ENCODE results near the gene HOMER1. TPM values are rescaled to one million over a fixed set of nuclear protein-coding genes. Genes with fewer than 3 reads are reported as not detected.
A peak's percentile ranks its signal among the peaks of the same experiment; 100 is the strongest.

The HOMER1 gene, protein sequence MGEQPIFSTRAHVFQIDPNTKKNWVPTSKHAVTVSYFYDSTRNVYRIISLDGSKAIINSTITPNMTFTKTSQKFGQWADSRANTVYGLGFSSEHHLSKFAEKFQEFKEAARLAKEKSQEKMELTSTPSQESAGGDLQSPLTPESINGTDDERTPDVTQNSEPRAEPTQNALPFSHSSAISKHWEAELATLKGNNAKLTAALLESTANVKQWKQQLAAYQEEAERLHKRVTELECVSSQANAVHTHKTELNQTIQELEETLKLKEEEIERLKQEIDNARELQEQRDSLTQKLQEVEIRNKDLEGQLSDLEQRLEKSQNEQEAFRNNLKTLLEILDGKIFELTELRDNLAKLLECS
- 0.20 TPM for polyA plus RNA-seq (2012; ENCODE audit: insufficient read depth, insufficient read length, low read depth)

DNA sequence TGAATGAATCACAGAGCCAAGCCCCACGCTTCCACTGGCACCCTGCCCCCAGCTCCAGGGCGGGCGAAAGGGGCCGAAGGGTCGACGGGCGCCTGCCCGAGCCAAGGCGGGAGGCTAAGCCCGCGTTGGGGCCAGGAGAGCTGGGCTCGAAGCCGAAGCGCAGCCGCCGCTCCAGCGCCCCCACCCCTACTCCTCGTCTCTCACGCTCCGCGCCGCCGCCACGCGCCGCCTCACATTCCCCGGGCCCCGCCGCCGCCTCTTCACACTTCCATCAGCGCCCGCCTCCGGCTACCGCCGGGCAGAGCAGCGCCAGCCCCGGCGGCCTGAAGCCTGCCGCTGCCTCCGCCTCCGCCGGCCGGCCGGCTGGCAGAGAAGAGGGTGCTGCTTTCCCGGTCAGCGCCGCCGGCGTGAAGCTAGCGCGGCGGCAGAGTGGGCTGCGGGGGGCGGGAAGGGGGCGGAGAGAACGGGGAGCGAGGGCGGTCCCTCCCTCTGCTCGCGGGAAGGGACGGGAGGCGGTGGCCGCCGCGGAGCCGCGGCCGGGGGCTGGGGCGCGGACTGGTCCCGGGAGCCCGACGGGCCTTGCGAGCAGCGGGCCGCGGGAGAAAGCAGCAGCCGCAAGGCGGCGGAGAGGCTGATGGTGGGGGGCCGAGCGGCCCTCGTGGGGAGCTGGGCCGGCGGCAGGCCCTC lies at the start of gene HOMER1:
TSS of gene HOMER1 (minus strand) at position 431 of the 687 bp plus-strand sequence. CDS start 1,360 bp downstream, outside the sequence.
- H3K4me1 ChIP-seq, result no peaks in the 10 kb centered on the region

DNA sequence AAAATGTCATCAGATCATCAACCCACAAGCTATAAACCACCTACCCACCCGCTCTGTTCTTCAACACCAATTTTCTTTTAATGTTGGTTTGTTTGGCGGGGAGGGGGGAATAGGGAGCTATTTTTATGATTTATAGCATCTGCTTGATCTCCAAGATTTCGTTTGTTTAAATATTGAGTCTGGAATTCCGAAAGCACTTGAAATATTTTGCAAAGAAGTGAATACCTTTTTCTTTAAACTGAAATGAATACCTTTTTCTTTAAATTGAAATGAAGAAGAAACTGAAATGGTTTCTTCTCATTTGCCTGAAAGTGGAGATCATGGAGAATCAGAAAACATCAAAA lies 49.3 kb upstream of the HOMER1 start:
- H3K4me3 ChIP-seq (ENCODE audit: low read depth, low read length), result no peak overlapping the region
- H3K27me3 ChIP-seq, result peaks cover 49% of the 10 kb centered on the region
- DNase-seq, result no peak
- no peaks in the 10 kb centered on the region for H3K4me1 ChIP-seq
- no peaks in the 10 kb centered on the region for H3K36me3 ChIP-seq
- TF ChIP-seq, protein P1, sequence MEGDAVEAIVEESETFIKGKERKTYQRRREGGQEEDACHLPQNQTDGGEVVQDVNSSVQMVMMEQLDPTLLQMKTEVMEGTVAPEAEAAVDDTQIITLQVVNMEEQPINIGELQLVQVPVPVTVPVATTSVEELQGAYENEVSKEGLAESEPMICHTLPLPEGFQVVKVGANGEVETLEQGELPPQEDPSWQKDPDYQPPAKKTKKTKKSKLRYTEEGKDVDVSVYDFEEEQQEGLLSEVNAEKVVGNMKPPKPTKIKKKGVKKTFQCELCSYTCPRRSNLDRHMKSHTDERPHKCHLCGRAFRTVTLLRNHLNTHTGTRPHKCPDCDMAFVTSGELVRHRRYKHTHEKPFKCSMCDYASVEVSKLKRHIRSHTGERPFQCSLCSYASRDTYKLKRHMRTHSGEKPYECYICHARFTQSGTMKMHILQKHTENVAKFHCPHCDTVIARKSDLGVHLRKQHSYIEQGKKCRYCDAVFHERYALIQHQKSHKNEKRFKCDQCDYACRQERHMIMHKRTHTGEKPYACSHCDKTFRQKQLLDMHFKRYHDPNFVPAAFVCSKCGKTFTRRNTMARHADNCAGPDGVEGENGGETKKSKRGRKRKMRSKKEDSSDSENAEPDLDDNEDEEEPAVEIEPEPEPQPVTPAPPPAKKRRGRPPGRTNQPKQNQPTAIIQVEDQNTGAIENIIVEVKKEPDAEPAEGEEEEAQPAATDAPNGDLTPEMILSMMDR (IDR thresholded peaks at IDR 0.05; ENCODE audit: low read depth, low read length), result no peak
- H3K9me3 ChIP-seq, result no peaks in the 10 kb centered on the region

More for the DNA sequence above, at the start of gene HOMER1:
- peak; percentile 87 for DNase-seq
- no peaks in the 10 kb centered on the region for H3K9me3 ChIP-seq
- H3K36me3 ChIP-seq, result no peaks in the 10 kb centered on the region
- H3K4me3 ChIP-seq (ENCODE audit: low read depth, low read length), result peak within 1 kb of the TSS; percentile 61
- TF ChIP-seq, protein P1 (IDR thresholded peaks at IDR 0.05; ENCODE audit: low read depth, low read length), result no peak
- H3K27me3 ChIP-seq, result peaks cover 45% of the 10 kb centered on the region

DNA sequence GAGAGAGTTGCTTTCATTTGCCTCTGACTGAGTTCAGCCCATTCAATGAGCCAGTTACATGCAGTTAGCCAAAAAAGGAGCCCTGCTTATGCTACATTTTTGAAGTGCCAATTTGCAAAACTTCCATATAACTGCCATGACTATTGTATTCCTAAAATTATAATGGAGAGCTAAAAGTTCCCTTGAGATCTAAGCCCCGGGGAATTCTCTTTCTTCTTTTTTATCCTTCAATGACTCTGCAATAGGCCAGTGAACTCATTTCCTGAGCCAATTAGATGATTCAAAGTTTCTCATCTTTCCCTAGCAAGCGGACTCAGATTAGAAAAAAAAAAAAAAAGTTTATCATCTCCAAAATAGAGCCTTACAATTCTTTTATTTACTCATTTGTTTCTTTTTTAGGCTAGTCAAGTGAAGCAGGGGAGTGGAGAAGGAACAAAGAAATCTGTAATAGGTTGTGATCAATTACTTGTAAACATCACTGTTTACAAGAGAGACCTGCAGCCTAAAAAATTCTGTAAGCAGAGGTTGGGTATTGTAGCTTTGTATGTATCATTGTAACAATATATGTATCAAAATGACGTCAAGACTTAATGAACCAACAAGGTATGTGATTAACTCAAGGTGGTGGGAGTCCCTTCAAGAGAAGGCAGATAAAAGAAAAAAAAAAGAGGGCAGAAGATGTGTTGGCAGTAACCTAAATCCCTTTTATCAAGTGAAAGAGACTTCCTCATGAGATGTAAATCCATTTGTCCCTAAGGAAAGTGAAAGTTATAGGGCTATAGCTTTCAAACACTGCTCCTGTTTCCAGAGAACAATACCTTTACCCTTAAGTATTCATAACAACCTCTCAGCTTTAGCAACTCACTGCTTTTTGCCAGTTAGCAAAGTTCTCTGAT lies 48.7 kb upstream of the HOMER1 start:
- Histone ChIP-seq H3K36me3 (no peaks in the 10 kb centered on the region), H3K4me3 (ENCODE audit: low read depth, low read length) (no peak overlapping the region), H3K9me3 (no peaks in the 10 kb centered on the region), H3K4me1 (no peaks in the 10 kb centered on the region), H3K27me3 (peaks cover 44% of the 10 kb centered on the region)
- no peak for DNase-seq
- TF ChIP-seq, protein P1 (IDR thresholded peaks at IDR 0.05; ENCODE audit: low read depth, low read length), result no peak

DNA sequence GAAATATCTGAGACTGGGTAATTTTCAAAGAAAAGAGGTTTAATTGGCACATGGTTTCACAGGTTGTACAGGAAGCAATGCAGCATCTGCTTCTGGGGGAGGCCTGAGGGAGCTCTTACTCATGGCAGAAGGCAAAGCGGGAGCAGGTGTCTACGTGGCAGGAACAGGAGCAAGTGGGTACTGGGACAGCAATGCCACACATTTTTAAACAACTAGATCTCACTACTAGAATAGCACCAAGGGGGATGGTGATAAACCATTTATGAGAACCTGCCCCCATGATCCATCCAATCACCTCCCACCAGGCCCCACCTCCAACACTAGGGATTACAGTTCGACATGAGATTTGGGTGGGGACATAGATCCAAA lies 47.6 kb upstream of the HOMER1 start:
- DNase-seq, result no peak
- Histone ChIP-seq H3K4me1 (no peaks in the 10 kb centered on the region), H3K4me3 (ENCODE audit: low read depth, low read length) (no peak overlapping the region), H3K9me3 (no peaks in the 10 kb centered on the region), H3K36me3 (no peaks in the 10 kb centered on the region), H3K27me3 (peaks cover 42% of the 10 kb centered on the region)
- TF ChIP-seq, protein P1 (IDR thresholded peaks at IDR 0.05; ENCODE audit: low read depth, low read length), result no peak

DNA sequence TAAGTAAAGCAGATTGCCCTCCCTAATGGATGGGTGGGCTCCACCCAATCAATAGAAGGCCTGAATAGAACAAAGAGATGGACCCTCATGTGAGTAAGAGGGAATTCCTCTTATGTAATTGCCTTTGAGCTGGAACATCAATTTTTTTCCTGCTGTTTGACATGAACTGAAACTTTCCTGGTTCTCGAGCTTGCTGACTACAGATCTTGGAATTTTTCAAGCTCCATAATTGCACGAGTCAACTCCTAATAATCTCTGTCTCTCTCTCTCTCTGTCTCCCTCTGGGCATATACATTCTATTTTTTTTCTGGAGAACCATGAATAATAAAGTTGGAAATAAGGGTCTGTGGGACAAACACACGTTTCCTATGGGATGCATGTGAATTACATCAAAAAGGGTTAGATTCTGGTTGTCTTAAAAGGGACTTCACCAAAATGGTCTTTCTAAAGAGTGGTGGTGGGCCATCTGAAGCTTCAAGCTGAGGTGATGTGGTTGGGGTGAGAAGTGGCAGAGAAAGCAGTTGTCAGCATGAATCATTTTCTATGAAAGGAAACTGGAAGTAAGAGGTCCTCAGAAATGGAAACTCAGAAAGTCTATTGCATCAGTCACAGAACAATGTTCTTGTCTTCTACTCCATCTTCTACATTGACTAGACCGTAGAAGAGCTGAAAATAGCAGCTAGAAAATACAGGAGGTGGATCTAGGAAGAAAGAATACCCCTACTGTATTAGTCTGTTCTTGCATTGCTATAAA lies 47.0 kb upstream of the HOMER1 start:
- Histone ChIP-seq H3K4me1 (no peaks in the 10 kb centered on the region), H3K4me3 (ENCODE audit: low read depth, low read length) (no peak overlapping the region), H3K27me3 (peaks cover 37% of the 10 kb centered on the region), H3K36me3 (no peaks in the 10 kb centered on the region), H3K9me3 (no peaks in the 10 kb centered on the region)
- TF ChIP-seq, protein P1 (IDR thresholded peaks at IDR 0.05; ENCODE audit: low read depth, low read length), result no peak
- no peak for DNase-seq
